K562 (cell line): ENCODE results near the gene GOLIM4. TPM values are rescaled to one million over a fixed set of nuclear protein-coding genes. Genes with fewer than 3 reads are reported as not detected.

Experiments used
- ATAC-seq: fragments of 200-7000 bp; cut with Tn5 transposase; 3 replicates; pipeline ENCODE4 v1.9.1; 2020; ENCODE audit warnings: moderate library complexity
- BruUV-seq: library from RNA; stranded (reverse); fragments of 400-500 nt; replicated peaks from 2 replicates; lab custom pipeline; 2021; lab: Mats Ljungman, UMichigan
- CTCF ChIA-PET: fragments of 300-600 bp; formaldehyde crosslinking; extraction: SDS; loops from one replicate; lab custom pipeline; 2021; ENCODE audit warnings: low intra/inter-chr PET ratio; lab: Yijun Ruan, JAX
- POLR2A ChIA-PET: fragments of 300-600, 350-650 bp; sonication (Branson Sonifier 250); formaldehyde crosslinking; extraction: SDS; loops from one replicate; lab custom pipeline; 2021; ENCODE audit warnings: antibody characterized with exemption, inconsistent platforms; lab: Yijun Ruan, JAX
- DNase-seq, 4 experiments: peaks; one replicate each; pipeline versions ENCODE4 v3.0.0 to v3.0.0-alpha.2; 2011 to 2018; ENCODE audit warnings: low spot score in 3 of 4, mixed read lengths in 3 of 4; ENCODE audit errors: extremely low read depth in 1 of 4
- FAIRE-seq: peaks from 2 replicates; lab custom pipeline; 2011; peaks lifted over from hg19 to GRCh38; lab: Jason Lieb, UNC
- H2AFZ ChIP-seq: 2 replicates; pipeline ENCODE4 v1.6.0; 2011; ENCODE audit warnings: low read depth, low read length, control low read depth, inconsistent platforms
- H3K27ac ChIP-seq: fragments of 200-600 bp; 3 replicates; pipeline ENCODE4 v1.8.0; 2011; ENCODE audit warnings: low read depth, mild to moderate bottlenecking, control low read depth, inconsistent platforms, low read length, moderate library complexity, mixed read lengths; ENCODE audit errors: extremely low read depth
- H3K27me3 ChIP-seq, 2 experiments: fragments of 300-600 bp in 1 of 2; 2 replicates in 1 of 2; 3 replicates in 1 of 2; pipeline versions ENCODE4 v1.6.0 to v1.8.0; 2011; ENCODE audit warnings: inconsistent platforms in 2 of 2, low read length in 2 of 2, mild to moderate bottlenecking in 1 of 2, mixed read lengths in 1 of 2, moderate library complexity in 1 of 2; ENCODE audit not compliant: control insufficient read depth in 2 of 2, insufficient read depth in 2 of 2
- H3K36me3 ChIP-seq: fragments of 300-600 bp; 3 replicates; pipeline ENCODE4 v1.8.0; 2011; ENCODE audit warnings: mild to moderate bottlenecking, low read length, inconsistent platforms; ENCODE audit not compliant: control insufficient read depth, insufficient read depth
- H3K4me1 ChIP-seq, 2 experiments: fragments of 200-600 bp in 1 of 2; replicated peaks in 1 of 2; 2 replicates in 1 of 2; 3 replicates in 1 of 2; pipeline versions ENCODE4 v1.5.1 to v1.8.0; 2011; ENCODE audit warnings: inconsistent platforms in 2 of 2, low read length in 2 of 2, mild to moderate bottlenecking in 1 of 2, mixed read lengths in 1 of 2, moderate library complexity in 1 of 2; ENCODE audit not compliant: control insufficient read depth in 2 of 2, insufficient read depth in 2 of 2
- H3K4me2 ChIP-seq: 2 replicates; pipeline ENCODE4 v1.6.1; 2011; ENCODE audit warnings: low read length, control low read depth, inconsistent platforms, mixed read lengths; ENCODE audit not compliant: insufficient read depth
- H3K4me3 ChIP-seq: fragments of 200-600 bp; sonication (generic), shearing (Covaris generic); 2 replicates; pipeline ENCODE4 v1.5.1; 2016; ENCODE audit warnings: control low read depth, inconsistent platforms
- H3K79me2 ChIP-seq: fragments of 200-600 bp; 3 replicates; pipeline ENCODE4 v1.8.0; 2011; ENCODE audit warnings: low read length, inconsistent platforms; ENCODE audit not compliant: control insufficient read depth, insufficient read depth
- H3K9ac ChIP-seq, 2 experiments: 2 replicates each; pipeline versions ENCODE4 v1.6.0 to v1.6.1; 2011; ENCODE audit warnings: low read depth in 2 of 2, low read length in 2 of 2, control low read depth in 1 of 2, inconsistent platforms in 1 of 2, mild to moderate bottlenecking in 1 of 2, mixed read lengths in 1 of 2; ENCODE audit not compliant: insufficient read depth in 1 of 2
- H3K9me1 ChIP-seq: one replicate; pipeline ENCODE4 v1.6.0; 2011; ENCODE audit warnings: inconsistent platforms, mild to moderate bottlenecking, low read length, moderate library complexity; ENCODE audit not compliant: control insufficient read depth, insufficient read depth
- H3K9me3 ChIP-seq: replicated peaks from 2 replicates; pipeline ENCODE4 v1.5.1; 2011; ENCODE audit warnings: low read depth, low read length, inconsistent platforms; ENCODE audit not compliant: control insufficient read depth, insufficient read depth
- H4K20me1 ChIP-seq: replicated peaks from 2 replicates; pipeline ENCODE4 v1.6.1; 2011; ENCODE audit warnings: low read length, inconsistent platforms, mixed read lengths; ENCODE audit not compliant: control insufficient read depth, insufficient read depth
- E2F5 ChIP-seq: sonication (generic); formaldehyde crosslinking; IDR thresholded peaks from 2 replicates; pipeline ENCODE4 v1.8.0; 2022; ENCODE audit warnings: mild to moderate bottlenecking, missing genetic modification reagents
- ETV6 ChIP-seq, 3 experiments: fragments of 150-350 bp in 1 of 3; sonication (generic) in 1 of 3; formaldehyde crosslinking in 1 of 3; IDR thresholded peaks; 2 replicates each; pipeline versions ENCODE4 v1.6.1 to v1.8.0; 2014 to 2022; ENCODE audit warnings: borderline replicate concordance in 2 of 3, low read depth in 2 of 3, antibody characterized with exemption in 1 of 3, low read length in 1 of 3, mild to moderate bottlenecking in 1 of 3, missing genetic modification reagents in 1 of 3
- NRF1 ChIP-seq, 2 experiments: fragments of 450-650 bp; IDR thresholded peaks in 1 of 2; conservative IDR thresholded peaks in 1 of 2; 2 replicates each; pipeline ENCODE4 v1.6.1; 2014; ENCODE audit warnings: mild to moderate bottlenecking in 2 of 2
- PHB ChIP-seq: fragments of 250-450 bp; sonication (Bioruptor Pico); IDR thresholded peaks from 2 replicates; pipeline ENCODE4 v1.5.0; 2021
- RAD21 ChIP-seq, 2 experiments: fragments of 250-450 bp in 1 of 2; fragments of 450-650 bp in 1 of 2; sonication (Bioruptor Pico) in 1 of 2; formaldehyde crosslinking in 1 of 2; IDR thresholded peaks in 1 of 2; conservative IDR thresholded peaks in 1 of 2; 2 replicates each; pipeline versions ENCODE4 v1.4.0 to v1.8.0; 2020 to 2022; ENCODE audit warnings: mild to moderate bottlenecking in 2 of 2, moderate library complexity in 1 of 2
- ZNF124 ChIP-seq: sonication (generic); formaldehyde crosslinking; IDR thresholded peaks from 2 replicates; pipeline ENCODE4 v1.8.1; 2022; ENCODE audit warnings: missing genetic modification reagents
- ZNF586 ChIP-seq: fragments of 450-650 bp; formaldehyde crosslinking; conservative IDR thresholded peaks from 2 replicates; pipeline ENCODE4 v1.4.0; 2020; ENCODE audit warnings: mild to moderate bottlenecking, moderate library complexity
- WGBS: fragments of 100-300 bp; shearing (Covaris generic); methylation state at CpG from one replicate; pipeline ENCODE4 v1.1.6; 2016; ENCODE audit warnings: low coverage, mixed read lengths; ENCODE audit not compliant: insufficient coverage; ENCODE audit errors: missing lambda C conversion rate; 5-methylcytosine and 5-hydroxymethylcytosine counted together
- in situ Hi-C: fragments of 300-500 bp; cut with MboI; formaldehyde crosslinking; loops from 4 replicates; pipeline ENCODE4 v1.15.0; 2018; ENCODE audit warnings: inconsistent platforms, mixed read lengths
- intact Hi-C: fragments of 100-400 bp; cut with micrococcal nuclease; formaldehyde crosslinking; loops from 2 replicates; pipeline ENCODE4 v1.14.2; 2022
- polyA plus RNA-seq, 8 experiments: library from polyadenylated mRNA; depleted of rRNA in 4 of 8; stranded (reverse) in 5 of 8; unstranded in 3 of 8; fragments of >200 nt; fragmentation: Nextera tagmentation in 2 of 8; fragmentation: Illumina TruSeq in 1 of 8; extraction: Ambion mirVana in 2 of 8; extraction: Trizol in 1 of 8; gene quantifications; 2 replicates each; pipeline versions ENCODE4 v1.2.1 to v1.2.3, GENCODE V29; 2011 to 2014; ENCODE audit warnings: inconsistent platforms in 1 of 8, missing spikeins in 1 of 8
- total RNA-seq, 7 experiments: library from RNA; depleted of rRNA in 6 of 7; stranded (reverse); fragments of >200 nt in 6 of 7; fragmentation: Illumina TruSeq in 2 of 7; extraction: Trizol in 2 of 7; gene quantifications; 2 replicates each; pipeline versions ENCODE4 v1.2.1 to v1.2.3, GENCODE V29; 2011 to 2021; ENCODE audit warnings: low replicate concordance in 1 of 7
- TF ChIP-seq, protein P1 (sequence below), 2 experiments: fragments of 450-650 bp; formaldehyde crosslinking in 1 of 2; IDR thresholded peaks; 2 replicates each; pipeline versions ENCODE4 v1.4.0 to v1.6.1; 2014 to 2020; ENCODE audit warnings: mild to moderate bottlenecking in 2 of 2, borderline replicate concordance in 1 of 2, low read depth in 1 of 2
- TF ChIP-seq, protein P2 (sequence below), 3 experiments: IDR thresholded peaks in 2 of 3; conservative IDR thresholded peaks in 1 of 3; 2 replicates each; pipeline ENCODE4 v1.5.1; 2011 to 2012; ENCODE audit warnings: low read length in 3 of 3, mild to moderate bottlenecking in 3 of 3, control low read depth in 2 of 3, improper control_type of control experiment in 1 of 3, inconsistent platforms in 1 of 3, low read depth in 1 of 3, mixed read lengths in 1 of 3, moderate library complexity in 1 of 3; ENCODE audit not compliant: insufficient read depth in 2 of 3

Gene GOLIM4
- total and polyA plus RNA-seq, 9 of the 15 experiments (the other 6 are each of a cell fraction or from before 2014, with no cell fraction given), result 9.3 to 39.4 (median 31.0) TPM

DNA sequence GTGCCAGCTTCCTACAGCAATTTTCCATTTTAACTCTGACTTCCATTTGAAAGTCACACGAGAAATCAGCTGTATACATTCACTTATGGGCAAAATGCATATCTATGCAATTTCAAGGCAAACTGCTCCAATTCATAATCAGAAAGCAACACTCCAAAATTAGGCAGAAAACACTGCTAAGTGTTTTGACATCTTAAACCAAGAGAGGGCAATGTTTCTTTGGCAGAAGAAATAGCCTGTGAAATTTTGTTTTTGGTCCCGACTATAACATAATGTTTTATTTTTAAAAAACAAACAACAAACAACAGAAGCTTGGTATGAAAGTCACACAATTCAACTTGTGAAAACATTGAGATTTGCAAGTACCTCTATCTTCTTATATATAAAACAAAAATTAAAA lies 42.6 kb downstream of the GOLIM4 start:
- intact Hi-C loops, result no loop called here
- no peaks in the 10 kb centered on the region for H3K4me1 ChIP-seq
- CTCF ChIA-PET, result interaction anchor here (0.8 to 2.3 kb wide), 2 partner anchors 113 to 145 kb away, joined by 3 to 12 read pairs; no protein-coding TSS in a partner anchor
- TF ChIP-seq ZNF124 (CRISPR knock-in tag), result no peak
- TF ChIP-seq PHB, result no peak
- no peak for TF ChIP-seq ZNF586 (CRISPR knock-in tag)
- TF ChIP-seq, protein P1, sequence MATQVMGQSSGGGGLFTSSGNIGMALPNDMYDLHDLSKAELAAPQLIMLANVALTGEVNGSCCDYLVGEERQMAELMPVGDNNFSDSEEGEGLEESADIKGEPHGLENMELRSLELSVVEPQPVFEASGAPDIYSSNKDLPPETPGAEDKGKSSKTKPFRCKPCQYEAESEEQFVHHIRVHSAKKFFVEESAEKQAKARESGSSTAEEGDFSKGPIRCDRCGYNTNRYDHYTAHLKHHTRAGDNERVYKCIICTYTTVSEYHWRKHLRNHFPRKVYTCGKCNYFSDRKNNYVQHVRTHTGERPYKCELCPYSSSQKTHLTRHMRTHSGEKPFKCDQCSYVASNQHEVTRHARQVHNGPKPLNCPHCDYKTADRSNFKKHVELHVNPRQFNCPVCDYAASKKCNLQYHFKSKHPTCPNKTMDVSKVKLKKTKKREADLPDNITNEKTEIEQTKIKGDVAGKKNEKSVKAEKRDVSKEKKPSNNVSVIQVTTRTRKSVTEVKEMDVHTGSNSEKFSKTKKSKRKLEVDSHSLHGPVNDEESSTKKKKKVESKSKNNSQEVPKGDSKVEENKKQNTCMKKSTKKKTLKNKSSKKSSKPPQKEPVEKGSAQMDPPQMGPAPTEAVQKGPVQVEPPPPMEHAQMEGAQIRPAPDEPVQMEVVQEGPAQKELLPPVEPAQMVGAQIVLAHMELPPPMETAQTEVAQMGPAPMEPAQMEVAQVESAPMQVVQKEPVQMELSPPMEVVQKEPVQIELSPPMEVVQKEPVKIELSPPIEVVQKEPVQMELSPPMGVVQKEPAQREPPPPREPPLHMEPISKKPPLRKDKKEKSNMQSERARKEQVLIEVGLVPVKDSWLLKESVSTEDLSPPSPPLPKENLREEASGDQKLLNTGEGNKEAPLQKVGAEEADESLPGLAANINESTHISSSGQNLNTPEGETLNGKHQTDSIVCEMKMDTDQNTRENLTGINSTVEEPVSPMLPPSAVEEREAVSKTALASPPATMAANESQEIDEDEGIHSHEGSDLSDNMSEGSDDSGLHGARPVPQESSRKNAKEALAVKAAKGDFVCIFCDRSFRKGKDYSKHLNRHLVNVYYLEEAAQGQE (IDR thresholded peaks at IDR 0.05; ENCODE audit: borderline replicate concordance), result peak; percentile 19; the same call in 1 of the 2 replicates
- TF ChIP-seq, protein P1 (CRISPR knock-in tag; IDR thresholded peaks at IDR 0.05; ENCODE audit: low read depth), result no peak
- TF ChIP-seq RAD21 (CRISPR knock-in tag; conservative IDR thresholded peaks at IDR 0.05 in 1 of 2, IDR thresholded peaks at IDR 0.05 in 1 of 2), result peak in 1 of 2 experiments; percentile 48; a peak in 2 of 4 replicates
- no peak for TF ChIP-seq NRF1 (conservative IDR thresholded peaks at IDR 0.05 in 1 of 2, IDR thresholded peaks at IDR 0.05 in 1 of 2)
- TF ChIP-seq ETV6 (IDR thresholded peaks at IDR 0.05; ENCODE audit: borderline replicate concordance in 1 of 2, low read depth in 2 of 2, low read length in 1 of 2), result no peak
- TF ChIP-seq ETV6 (CRISPR knock-in tag; IDR thresholded peaks at IDR 0.05; ENCODE audit: borderline replicate concordance), result no peak
- TF ChIP-seq, protein P2, sequence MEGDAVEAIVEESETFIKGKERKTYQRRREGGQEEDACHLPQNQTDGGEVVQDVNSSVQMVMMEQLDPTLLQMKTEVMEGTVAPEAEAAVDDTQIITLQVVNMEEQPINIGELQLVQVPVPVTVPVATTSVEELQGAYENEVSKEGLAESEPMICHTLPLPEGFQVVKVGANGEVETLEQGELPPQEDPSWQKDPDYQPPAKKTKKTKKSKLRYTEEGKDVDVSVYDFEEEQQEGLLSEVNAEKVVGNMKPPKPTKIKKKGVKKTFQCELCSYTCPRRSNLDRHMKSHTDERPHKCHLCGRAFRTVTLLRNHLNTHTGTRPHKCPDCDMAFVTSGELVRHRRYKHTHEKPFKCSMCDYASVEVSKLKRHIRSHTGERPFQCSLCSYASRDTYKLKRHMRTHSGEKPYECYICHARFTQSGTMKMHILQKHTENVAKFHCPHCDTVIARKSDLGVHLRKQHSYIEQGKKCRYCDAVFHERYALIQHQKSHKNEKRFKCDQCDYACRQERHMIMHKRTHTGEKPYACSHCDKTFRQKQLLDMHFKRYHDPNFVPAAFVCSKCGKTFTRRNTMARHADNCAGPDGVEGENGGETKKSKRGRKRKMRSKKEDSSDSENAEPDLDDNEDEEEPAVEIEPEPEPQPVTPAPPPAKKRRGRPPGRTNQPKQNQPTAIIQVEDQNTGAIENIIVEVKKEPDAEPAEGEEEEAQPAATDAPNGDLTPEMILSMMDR (IDR thresholded peaks at IDR 0.05 in 2 of 3, conservative IDR thresholded peaks at IDR 0.05 in 1 of 3; ENCODE audit: insufficient read depth in 2 of 3, low read depth in 1 of 3, low read length in 3 of 3), result peak in 2 of 3 experiments; percentile 18 to 46; a peak in 2 of 6 replicates
- no peak for TF ChIP-seq E2F5

More for the DNA sequence above, 42.6 kb downstream of the GOLIM4 start:
- Histone ChIP-seq H2AFZ (no peak overlapping the region), H3K36me3 (no peaks in the 10 kb centered on the region), H4K20me1 (0 out of 2 replicates have a peak, but pooled peaks cover 3% of the 10 kb centered on the region), H3K9me1 (no peaks in the 10 kb centered on the region), H3K4me2 (no peak overlapping the region), H3K9ac (no peak overlapping the region), H3K27ac (no peak overlapping the region), H3K9me3 (peaks cover 7% of the 10 kb centered on the region; the same call in 1 of the 2 replicates), H3K27me3 (no peaks in the 10 kb centered on the region), H3K4me3 (no peak overlapping the region), H3K79me2 (peaks cover 69% of the 10 kb centered on the region)
- FAIRE-seq (no peak), ATAC-seq (no peak), DNase-seq (no peak)
- WGBS, result 34% methylated on average over 2 of the region's 2 CpGs
- POLR2A ChIA-PET, result interaction anchor here (0.6 to 1.7 kb wide), 3 partner anchors 23 to 87 kb away, joined by 3 to 5 read pairs (median 3); no protein-coding TSS in a partner anchor
- BruUV-seq, result no TSS peak
- in situ Hi-C loops, result no loop called here
